Activated CD4-positive, CD25-positive, alpha-beta regulatory T cell treated with anti-CD3 and anti-CD28 coated beads, Interleukin-2, amount 50 U/mL, for 24 hours (primary cell): ENCODE measurements around the gene HHIP.

Experiments used
- ATAC-seq, 2 donors: fragments of 150-1000 bp; cut with Tn5 transposase; one replicate each; pipeline ENCODE4 v1.10.0; 2021; ENCODE audit warnings: mild to moderate bottlenecking in 1 of 2, moderate library complexity in 1 of 2

Gene HHIP

DNA sequence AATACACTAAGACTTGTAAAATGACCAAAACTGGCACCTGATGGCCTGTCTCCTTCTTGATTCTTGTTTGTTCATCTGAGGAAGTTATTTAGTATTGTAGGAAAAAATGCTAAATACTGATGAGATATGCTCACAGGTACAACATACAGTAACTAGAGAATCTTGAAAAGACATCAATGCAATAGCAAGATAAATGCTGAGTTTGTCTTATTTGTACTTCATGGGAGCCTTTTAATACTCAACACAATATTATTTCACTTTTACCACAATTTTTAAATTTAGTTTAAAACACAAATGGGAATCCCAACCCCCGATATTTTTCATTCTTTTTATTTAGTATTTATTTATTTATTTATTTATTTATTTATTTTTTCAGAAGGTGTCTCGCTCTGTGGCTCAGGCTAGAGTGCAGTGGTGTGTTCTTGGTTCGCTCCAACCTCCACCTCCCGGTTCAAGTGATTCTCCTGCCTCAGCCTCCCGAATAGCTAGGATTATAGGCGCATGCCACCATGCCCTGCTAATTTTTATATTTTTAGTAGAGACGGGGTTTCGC lies 12.1 kb downstream of the HHIP start:
- no peak for ATAC-seq

DNA sequence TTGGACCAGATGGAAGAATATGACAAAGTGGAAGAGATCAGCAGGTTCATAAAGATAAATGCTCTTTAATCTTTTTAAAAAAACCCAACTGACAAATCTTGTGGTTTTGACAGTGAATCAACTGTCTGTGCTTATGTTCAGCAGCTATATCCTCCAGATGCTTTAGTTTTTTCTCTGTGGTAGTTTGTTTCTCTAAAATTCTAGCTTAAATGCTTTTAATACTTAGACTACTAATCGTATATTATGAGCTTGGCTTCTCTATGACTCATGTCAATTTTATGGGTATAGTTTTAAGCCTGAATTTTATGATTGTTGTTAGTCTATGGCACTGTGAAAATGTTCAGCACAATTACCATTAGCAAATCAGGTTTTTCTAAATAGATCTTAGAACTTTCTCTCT lies 12.9 kb downstream of the HHIP start:
- ATAC-seq = no peak

DNA sequence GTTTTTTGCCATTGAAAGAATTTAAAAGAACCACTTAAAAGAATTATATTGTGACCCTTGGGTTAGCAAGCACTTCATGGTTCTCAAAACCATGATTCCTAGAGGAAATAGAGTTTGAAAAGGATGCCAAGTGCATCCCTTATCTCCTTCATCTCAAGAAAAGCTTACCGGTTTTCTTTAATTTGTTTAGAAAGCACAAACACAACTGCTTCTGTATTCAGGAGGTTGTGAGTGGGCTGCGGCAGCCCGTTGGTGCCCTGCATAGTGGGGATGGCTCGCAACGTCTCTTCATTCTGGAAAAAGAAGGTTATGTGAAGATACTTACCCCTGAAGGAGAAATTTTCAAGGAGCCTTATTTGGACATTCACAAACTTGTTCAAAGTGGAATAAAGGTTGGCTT lies 13.5 kb downstream of the HHIP start:
- ATAC-seq = no peak

- ATAC-seq = no peak
These were observed 18.0 kb downstream of the HHIP start for GRCh38 chr4:144663834-144664475.

- no peak for ATAC-seq
These were observed 20.7 kb downstream of the HHIP start for GRCh38 chr4:144666539-144667175.

DNA sequence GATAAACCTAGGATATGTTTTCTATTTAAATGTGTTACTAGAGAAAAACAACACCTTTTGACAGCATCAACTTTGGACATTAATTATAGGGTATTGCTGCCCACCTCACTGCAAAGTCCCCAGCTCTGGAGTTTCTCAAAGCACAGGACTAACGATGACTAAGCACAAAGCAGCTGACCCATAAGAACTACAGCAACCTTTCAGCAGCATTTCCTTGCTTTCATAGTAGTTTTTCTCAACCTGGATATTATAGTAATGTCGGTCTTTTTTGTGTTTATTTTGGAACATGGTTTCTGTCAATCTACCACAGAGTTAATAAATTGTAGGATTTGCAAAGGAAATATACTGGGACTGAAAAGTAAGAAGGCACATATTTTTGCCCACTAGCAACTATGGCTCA lies 21.5 kb downstream of the HHIP start:
- ATAC-seq = no peak

GRCh38 chr4:144670776-144671175 lies 24.8 kb downstream of the HHIP start:
- ATAC-seq = no peak

- ATAC-seq = no peak
These were observed 28.8 kb downstream of the HHIP start for GRCh38 chr4:144674711-144675110.

DNA sequence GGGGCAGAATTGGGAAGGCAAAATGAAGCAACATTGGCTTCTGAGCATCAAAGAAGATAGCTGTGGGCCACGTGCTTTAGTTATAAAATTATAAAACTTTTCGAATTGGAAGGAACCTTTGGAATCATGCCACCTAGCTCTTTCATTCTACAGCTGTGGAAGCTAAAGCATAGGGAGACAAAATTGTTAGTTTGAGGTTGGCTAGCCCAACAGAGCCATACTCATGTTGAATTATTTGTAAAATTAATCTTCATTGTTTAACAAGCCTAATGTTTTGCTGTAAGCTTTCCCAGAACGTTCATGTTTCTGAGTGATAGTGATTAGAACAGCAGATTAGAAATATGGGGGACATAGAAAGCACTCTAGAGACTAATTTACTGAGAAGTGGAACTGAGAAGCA lies 35.9 kb downstream of the HHIP start:
- no peak for ATAC-seq

- ATAC-seq = no peak
These were observed 37.6 kb downstream of the HHIP start for GRCh38 chr4:144683516-144683915.

GRCh38 chr4:144685911-144686310 lies 40.0 kb downstream of the HHIP start:
- no peak for ATAC-seq

DNA sequence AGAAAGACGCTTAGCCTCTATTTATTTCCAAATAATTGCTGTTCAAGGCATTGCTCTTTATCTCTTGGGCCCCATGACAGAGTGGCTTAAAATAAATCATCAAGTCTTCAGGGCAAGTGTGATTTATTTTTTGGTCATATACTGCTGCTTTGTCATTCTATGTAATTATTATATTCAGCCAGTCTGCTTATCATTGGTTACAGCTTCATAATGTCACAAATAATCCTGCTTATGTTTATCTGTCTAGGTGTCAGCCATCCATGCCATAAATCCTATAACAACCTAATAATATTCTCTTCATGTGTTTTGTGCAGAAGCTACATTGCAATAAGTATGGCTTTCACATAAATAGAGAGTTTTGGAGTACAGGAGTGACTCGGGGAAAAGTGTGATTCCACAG lies 41.0 kb downstream of the HHIP start:
- no peak for ATAC-seq

DNA sequence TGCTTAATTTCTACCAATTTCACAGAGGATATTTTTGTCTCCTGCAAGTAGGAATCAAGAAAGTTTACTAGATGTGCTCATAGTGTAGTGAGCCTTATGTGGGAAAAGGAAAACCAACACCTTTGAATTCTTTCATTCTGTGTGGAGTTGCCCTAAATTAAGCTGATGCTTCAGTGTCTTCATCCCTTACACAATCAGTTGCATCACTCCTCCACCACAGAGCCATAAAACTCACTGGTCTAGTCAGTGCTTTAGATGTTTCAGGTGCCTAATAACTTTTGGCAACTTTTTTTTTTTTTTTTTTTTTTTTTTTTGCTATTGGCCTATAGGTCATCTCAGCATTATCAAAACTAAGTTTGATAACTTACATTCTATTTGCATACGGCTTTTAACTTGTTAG lies 41.5 kb downstream of the HHIP start:
- ATAC-seq = no peak

GRCh38 chr4:144688035-144688569 lies 42.1 kb downstream of the HHIP start:
- no peak for ATAC-seq

- no peak for ATAC-seq
These were observed 43.2 kb downstream of the HHIP start for GRCh38 chr4:144689125-144689524.

GRCh38 chr4:144695721-144696120 lies 49.8 kb downstream of the HHIP start:
- ATAC-seq = no peak

GRCh38 chr4:144696376-144696775 lies 50.4 kb downstream of the HHIP start:
- no peak for ATAC-seq

- ATAC-seq = no peak
These were observed 53.6 kb downstream of the HHIP start for GRCh38 chr4:144699565-144699964.

GRCh38 chr4:144701683-144702233 lies 55.8 kb downstream of the HHIP start:
- ATAC-seq = no peak

DNA sequence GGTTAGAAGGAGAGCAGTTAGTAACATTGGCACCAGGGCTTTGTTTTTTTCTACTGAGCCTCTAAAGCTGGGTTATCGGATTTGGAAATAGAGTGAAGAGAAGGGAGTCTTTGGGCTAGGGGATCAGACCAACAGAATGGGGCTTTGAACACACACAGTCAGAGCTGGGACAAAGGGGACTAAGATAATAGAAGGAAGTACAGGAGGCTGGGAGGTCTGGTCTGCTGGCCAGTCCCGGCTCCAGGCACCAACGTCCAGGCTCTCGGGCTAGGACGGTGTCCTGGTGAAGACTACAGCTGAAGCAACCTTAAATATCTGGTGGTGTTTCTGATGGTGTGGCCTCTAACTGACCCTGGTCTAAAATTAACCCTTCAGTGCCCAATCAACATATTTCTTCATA lies 57.5 kb downstream of the HHIP start:
- no peak for ATAC-seq

DNA sequence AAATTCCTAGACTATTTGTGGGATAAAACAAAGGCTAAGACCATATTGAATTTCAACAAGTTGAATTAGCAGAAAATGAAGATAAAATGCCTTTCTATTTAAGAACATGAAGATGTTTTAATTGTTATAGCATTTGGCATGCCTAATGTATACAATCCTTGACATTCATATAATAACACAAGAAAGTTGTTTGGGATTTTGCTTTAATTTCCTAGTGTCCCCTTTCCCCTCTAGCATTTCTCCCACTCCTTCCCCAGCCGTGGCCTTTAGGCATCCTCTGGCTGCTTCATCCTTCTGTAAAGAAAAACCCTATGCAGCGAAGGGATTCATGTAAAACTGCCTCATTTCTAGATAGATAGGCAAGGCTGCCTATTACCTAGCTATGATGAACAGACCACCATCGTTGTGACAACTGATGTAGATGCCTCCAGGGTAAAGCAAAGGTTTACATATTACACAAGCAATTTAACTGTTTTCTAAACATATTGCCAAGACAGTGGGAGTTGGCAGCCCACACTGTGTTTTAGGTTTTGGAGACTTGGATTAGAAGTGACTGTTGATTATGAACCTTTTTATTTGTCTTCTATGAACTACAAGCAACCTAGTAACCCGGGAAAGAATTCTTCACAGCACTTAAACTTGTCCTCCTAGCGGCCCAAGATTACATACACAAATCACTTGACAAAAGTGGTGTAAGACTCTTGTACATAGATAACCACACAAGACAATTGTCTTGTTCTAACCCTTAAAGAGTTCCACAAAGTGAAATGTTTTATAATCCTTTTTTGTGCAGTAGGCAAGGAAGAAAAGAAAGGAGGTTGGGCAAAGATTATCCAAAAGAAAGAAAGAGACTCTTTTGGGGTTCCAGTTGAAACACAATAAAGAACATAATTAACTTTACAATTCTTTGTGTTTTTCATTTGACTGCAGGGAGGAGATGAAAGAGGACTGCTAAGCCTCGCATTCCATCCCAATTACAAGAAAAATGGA lies 59.9 kb downstream of the HHIP start:
- ATAC-seq = no peak

- ATAC-seq = no peak
These were observed 63.2 kb downstream of the HHIP start for GRCh38 chr4:144709159-144709558.
